GM15510 (cell line): ENCODE results near the gene SLC12A3.

Experiments
- POLR2A ChIP-seq: IDR thresholded peaks from 3 replicates; pipeline ENCODE4 v1.6.1; 2011; ENCODE audit warnings: borderline replicate concordance; ENCODE audit not compliant: insufficient read length; ENCODE audit errors: extremely low read depth

SLC12A3 gene

GRCh38 chr16:56852968-56853367 is 12.0 kb upstream of the SLC12A3 start:
- no peak for TF ChIP-seq POLR2A

- no peak for TF ChIP-seq POLR2A
Observed at GRCh38 chr16:56855201-56855600, 9.8 kb upstream of the SLC12A3 start.

GRCh38 chr16:56855946-56856345 is 9.1 kb upstream of the SLC12A3 start:
- TF ChIP-seq POLR2A, result no peak

GRCh38 chr16:56856876-56857447 is 8.0 kb upstream of the SLC12A3 start:
- TF ChIP-seq POLR2A, result no peak

- no peak for TF ChIP-seq POLR2A
Observed at GRCh38 chr16:56858374-56858773, 6.6 kb upstream of the SLC12A3 start.

GRCh38 chr16:56859636-56860035 is 5.4 kb upstream of the SLC12A3 start:
- TF ChIP-seq POLR2A, result no peak

GRCh38 chr16:56860226-56861020 is 4.6 kb upstream of the SLC12A3 start:
- no peak for TF ChIP-seq POLR2A

GRCh38 chr16:56861092-56861610 is 3.9 kb upstream of the SLC12A3 start:
- TF ChIP-seq POLR2A, result no peak

- no peak for TF ChIP-seq POLR2A
Observed at GRCh38 chr16:56861756-56862155, 3.3 kb upstream of the SLC12A3 start.

- no peak for TF ChIP-seq POLR2A
Observed at GRCh38 chr16:56862776-56863175, 2.2 kb upstream of the SLC12A3 start.

GRCh38 chr16:56865394-56866062 is 521 bp downstream of the SLC12A3 start:
- TF ChIP-seq POLR2A, result no peak

- TF ChIP-seq POLR2A, result no peak
Observed at GRCh38 chr16:56866955-56867830, 2.2 kb downstream of the SLC12A3 start.

- TF ChIP-seq POLR2A, result no peak
Observed at GRCh38 chr16:56868175-56868574, 3.2 kb downstream of the SLC12A3 start.

- TF ChIP-seq POLR2A, result no peak
Observed at GRCh38 chr16:56869513-56870275, 4.7 kb downstream of the SLC12A3 start.

GRCh38 chr16:56870276-56870888 is 5.4 kb downstream of the SLC12A3 start:
- no peak for TF ChIP-seq POLR2A
